ENCODE measurements around the gene SLC26A1.

GRCh38 chr4:1022739-1023066 is 29.5 kb upstream of the SLC26A1 start:
- TF ChIP-seq FOXM1 (IDR thresholded peaks at IDR 0.05; ENCODE audit: borderline replicate concordance, low read depth) (no peak), RAD21 (IDR thresholded peaks at IDR 0.05; ENCODE audit: low read depth) (no peak)

All from Ishikawa (cell line).